ENCODE results near the gene RAB8A.

Gene RAB8A

DNA sequence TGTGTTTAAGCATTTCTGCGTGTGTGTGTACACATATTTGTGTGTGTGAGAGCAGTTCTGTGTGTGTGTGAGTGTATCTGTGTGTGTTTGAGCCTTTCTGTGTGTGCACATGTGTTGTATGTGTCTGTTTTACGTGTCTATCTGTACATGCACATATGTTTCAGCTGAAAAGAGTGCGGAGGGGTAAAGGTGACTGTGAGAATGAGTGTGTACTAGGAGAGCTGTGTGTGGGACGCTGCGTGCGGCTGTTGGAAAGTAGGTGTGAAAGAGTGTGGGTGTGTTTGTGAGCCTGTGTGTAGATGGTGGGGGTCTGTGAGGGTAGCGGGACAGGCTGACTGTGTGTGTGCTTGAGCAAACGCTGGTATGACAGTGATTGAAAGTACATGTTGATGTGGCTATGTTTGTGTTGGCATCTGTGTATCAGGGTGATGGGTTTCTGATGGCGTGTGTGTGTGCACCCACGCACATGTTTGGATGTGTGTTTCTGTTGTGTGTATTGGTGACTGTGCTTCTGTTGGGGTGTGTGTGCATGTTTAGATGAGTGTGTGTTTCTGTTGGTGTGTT is 42.9 kb upstream of the RAB8A start:
- TF ChIP-seq CTCF (conservative IDR thresholded peaks at IDR 0.05; ENCODE audit: low read depth, low read length): no peak
- no peak overlapping the region for H3K4me3 ChIP-seq (ENCODE audit: low read depth, low read length)
- no peak for DNase-seq (ENCODE audit: low read depth)

GRCh38 chr19:16069813-16070365 is 41.8 kb upstream of the RAB8A start:
- H3K4me3 ChIP-seq (ENCODE audit: low read depth, low read length): no peak overlapping the region
- no peak for TF ChIP-seq CTCF (conservative IDR thresholded peaks at IDR 0.05; ENCODE audit: low read depth, low read length)
- no peak for DNase-seq (ENCODE audit: low read depth)

- no peak for DNase-seq (ENCODE audit: low read depth)
Observed at GRCh38 chr19:16070366-16070990, 41.2 kb upstream of the RAB8A start.

GRCh38 chr19:16071072-16071691 is 40.5 kb upstream of the RAB8A start:
- no peak overlapping the region for H3K4me3 ChIP-seq (ENCODE audit: low read depth, low read length)
- DNase-seq (ENCODE audit: low read depth): no peak
- TF ChIP-seq CTCF (conservative IDR thresholded peaks at IDR 0.05; ENCODE audit: low read depth, low read length): no peak

More at GRCh38 chr19:16070366-16070990, 41.2 kb upstream of the RAB8A start:
- H3K4me3 ChIP-seq (ENCODE audit: low read depth, low read length): no peak overlapping the region
- TF ChIP-seq CTCF (conservative IDR thresholded peaks at IDR 0.05; ENCODE audit: low read depth, low read length): no peak

DNA sequence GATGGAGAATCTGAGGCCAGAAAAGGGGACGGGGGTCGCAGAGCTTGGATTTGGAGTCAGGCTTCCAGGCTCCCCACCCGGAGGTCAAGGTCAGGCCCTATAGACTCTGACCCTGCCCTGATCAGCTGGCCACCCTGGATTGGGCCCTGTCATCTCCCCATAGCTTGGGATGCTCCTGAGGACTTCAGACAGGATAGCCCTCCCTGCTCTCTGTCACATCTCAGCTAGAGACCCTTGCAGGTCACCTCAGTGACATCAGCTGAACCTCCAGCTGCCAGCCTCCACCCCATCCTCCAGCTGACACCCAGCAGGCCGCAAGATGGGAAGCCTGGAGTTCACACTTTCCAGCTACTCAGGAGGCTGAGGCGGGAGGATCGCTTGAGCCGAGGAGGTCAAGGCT is 38.2 kb upstream of the RAB8A start:
- TF ChIP-seq CTCF (conservative IDR thresholded peaks at IDR 0.05; ENCODE audit: low read depth, low read length): no peak
- no peak overlapping the region for H3K4me3 ChIP-seq (ENCODE audit: low read depth, low read length)
- no peak for DNase-seq (ENCODE audit: low read depth)

DNA sequence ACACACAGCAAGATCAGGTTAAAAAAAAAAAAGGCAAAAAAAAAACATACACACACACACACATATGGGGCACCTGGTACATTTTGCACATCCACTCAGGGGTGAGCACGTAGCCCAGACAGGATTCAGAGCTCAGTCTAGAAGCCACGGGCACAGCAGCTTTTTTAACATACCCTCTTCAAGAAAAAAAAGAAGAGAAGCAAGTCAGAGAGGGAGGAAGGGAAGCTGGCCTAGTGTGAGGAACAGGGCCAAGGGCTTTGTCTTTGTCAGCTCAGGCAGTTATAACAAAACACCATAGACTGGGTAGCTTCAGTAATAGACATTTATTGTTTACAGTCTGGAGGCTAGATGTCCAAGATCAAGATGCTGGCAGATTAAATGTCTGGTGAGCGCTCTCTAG is 37.7 kb upstream of the RAB8A start:
- no peak for DNase-seq (ENCODE audit: low read depth)
- no peak for TF ChIP-seq CTCF (conservative IDR thresholded peaks at IDR 0.05; ENCODE audit: low read depth, low read length)

More for the DNA sequence above, 37.7 kb upstream of the RAB8A start:
- no peak overlapping the region for H3K4me3 ChIP-seq (ENCODE audit: low read depth, low read length)

Data from choroid plexus epithelial cell (primary cell).